ENCODE results near the gene RAD51. TPM values are rescaled to one million over a fixed set of nuclear protein-coding genes. Genes with fewer than 3 reads are reported as not detected.

The RAD51 gene
- total and polyA plus RNA-seq, 2 donors (not counting 3 experiments of a cell fraction or from before 2014, with no cell fraction given) = 11.1 to 30.9 TPM

DNA sequence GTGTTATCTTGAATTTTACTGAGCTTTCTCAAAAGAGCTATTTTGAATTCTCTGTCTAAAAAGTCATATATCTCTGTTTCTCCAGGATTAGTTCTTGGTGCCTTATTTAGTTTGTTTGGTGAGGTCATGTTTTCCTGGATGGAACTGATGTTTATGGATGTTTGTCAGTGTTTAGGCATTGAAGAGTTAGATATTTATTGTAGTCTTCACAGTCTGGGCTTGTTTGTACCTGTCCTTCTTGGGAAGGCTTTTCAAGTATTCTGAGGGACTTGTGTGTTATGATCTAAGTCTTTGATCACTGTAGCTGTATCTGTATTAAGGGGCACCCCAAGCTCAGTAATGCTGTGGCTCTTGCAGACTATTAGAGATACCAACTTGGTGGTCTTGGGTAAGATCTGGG is 10.6 kb upstream of the RAD51 start:
- no peaks in the 10 kb centered on the region for H3K79me2 ChIP-seq (ENCODE audit: control insufficient read depth, insufficient read depth, low read length)
- H3K36me3 ChIP-seq (ENCODE audit: control insufficient read depth in 2 of 2, extremely low read depth in 1 of 2, insufficient read depth in 2 of 2, low read length in 2 of 2) = no peaks in the 10 kb centered on the region
- no peaks in the 10 kb centered on the region for H3K9me1 ChIP-seq (replicated peaks; ENCODE audit: control insufficient read depth, extremely low read depth, insufficient read depth, low read length)
- no peaks in the 10 kb centered on the region for H3K27me3 ChIP-seq (ENCODE audit: control insufficient read depth in 2 of 2, insufficient read depth in 2 of 2, low read length in 2 of 2)
- no peak overlapping the region for H3K4me3 ChIP-seq (replicated peaks in 1 of 3; ENCODE audit: insufficient read depth in 1 of 3, low read depth in 1 of 3, low read length in 3 of 3)
- no TSS peak for BruUV-seq (replicated peaks)
- TF ChIP-seq MYC (IDR thresholded peaks at IDR 0.05; ENCODE audit: low read depth, low read length) = no peak
- no peak for TF ChIP-seq JUN (IDR thresholded peaks at IDR 0.05; ENCODE audit: borderline replicate concordance, insufficient read depth, insufficient read length, low read depth)
- no peak for TF ChIP-seq EZH2 (IDR thresholded peaks at IDR 0.05; ENCODE audit: borderline replicate concordance, low read depth, low read length, severe bottlenecking)
- no peak for TF ChIP-seq POLR2AphosphoS5 (IDR thresholded peaks at IDR 0.05; ENCODE audit: insufficient read depth, low read depth, low read length)
- TF ChIP-seq, protein P1, sequence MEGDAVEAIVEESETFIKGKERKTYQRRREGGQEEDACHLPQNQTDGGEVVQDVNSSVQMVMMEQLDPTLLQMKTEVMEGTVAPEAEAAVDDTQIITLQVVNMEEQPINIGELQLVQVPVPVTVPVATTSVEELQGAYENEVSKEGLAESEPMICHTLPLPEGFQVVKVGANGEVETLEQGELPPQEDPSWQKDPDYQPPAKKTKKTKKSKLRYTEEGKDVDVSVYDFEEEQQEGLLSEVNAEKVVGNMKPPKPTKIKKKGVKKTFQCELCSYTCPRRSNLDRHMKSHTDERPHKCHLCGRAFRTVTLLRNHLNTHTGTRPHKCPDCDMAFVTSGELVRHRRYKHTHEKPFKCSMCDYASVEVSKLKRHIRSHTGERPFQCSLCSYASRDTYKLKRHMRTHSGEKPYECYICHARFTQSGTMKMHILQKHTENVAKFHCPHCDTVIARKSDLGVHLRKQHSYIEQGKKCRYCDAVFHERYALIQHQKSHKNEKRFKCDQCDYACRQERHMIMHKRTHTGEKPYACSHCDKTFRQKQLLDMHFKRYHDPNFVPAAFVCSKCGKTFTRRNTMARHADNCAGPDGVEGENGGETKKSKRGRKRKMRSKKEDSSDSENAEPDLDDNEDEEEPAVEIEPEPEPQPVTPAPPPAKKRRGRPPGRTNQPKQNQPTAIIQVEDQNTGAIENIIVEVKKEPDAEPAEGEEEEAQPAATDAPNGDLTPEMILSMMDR (IDR thresholded peaks at IDR 0.05; ENCODE audit: extremely low read depth in 1 of 2, insufficient read depth in 1 of 2, low read depth in 1 of 2, low read length in 2 of 2) = no peak
- no peak for TF ChIP-seq FOS (IDR thresholded peaks at IDR 0.05; ENCODE audit: borderline replicate concordance, insufficient read depth, low read length)
- TF ChIP-seq GATA2 (IDR thresholded peaks at IDR 0.05; ENCODE audit: insufficient read depth, insufficient read length, low read depth, low read length) = no peak
- TF ChIP-seq POLR2A (IDR thresholded peaks at IDR 0.05; ENCODE audit: low read depth, low read length) = no peak
- TF ChIP-seq, protein P2, sequence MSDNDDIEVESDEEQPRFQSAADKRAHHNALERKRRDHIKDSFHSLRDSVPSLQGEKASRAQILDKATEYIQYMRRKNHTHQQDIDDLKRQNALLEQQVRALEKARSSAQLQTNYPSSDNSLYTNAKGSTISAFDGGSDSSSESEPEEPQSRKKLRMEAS (IDR thresholded peaks at IDR 0.05; ENCODE audit: insufficient read depth, insufficient read length) = no peak
- no peaks in the 10 kb centered on the region for H3K9me3 ChIP-seq (replicated peaks; ENCODE audit: control insufficient read depth, insufficient read depth, low read length)
- ChIA-PET CTCF (interaction anchor here (2.5 kb wide), 1 partner anchor 10 kb away, joined by 9 read pairs; the partner anchor contains the start of gene RAD51), POLR2A (no interaction called here)
- FAIRE-seq = no peak
- H3K4me1 ChIP-seq (ENCODE audit: control insufficient read depth, extremely low read depth, insufficient read depth, low read length) = no peaks in the 10 kb centered on the region
- intact Hi-C loops (cut with micrococcal nuclease) (no loop called here), dilution Hi-C loops (cut with MboI; ENCODE audit: extremely low pct_ligation_motif_present, low sequenced_read_pairs) (no loop called here)
- no peak overlapping the region for H3K27ac ChIP-seq (ENCODE audit: insufficient read depth, low read depth, low read length)
- no peak overlapping the region for H2AFZ ChIP-seq (ENCODE audit: low read depth, low read length)
- H3K4me2 ChIP-seq (ENCODE audit: insufficient read depth, low read length) = no peak overlapping the region
- H4K20me1 ChIP-seq (replicated peaks; ENCODE audit: control insufficient read depth, extremely low read depth, insufficient read depth, low read length) = no peaks in the 10 kb centered on the region
- no peak overlapping the region for H3K9ac ChIP-seq (replicated peaks; ENCODE audit: extremely low read depth, insufficient read depth, low read length)
- no peak for DNase-seq (ENCODE audit: low read depth, low spot score)
